Stimulated activated CD4-positive, alpha-beta T cell treated with anti-CD3 and anti-CD28 coated beads, Interleukin-4, amount 100 ng/mL, for 48 hours (primary cell): ENCODE measurements around the gene CNOT6.

ENCODE experiments used
- DNase-seq, 2 donors: peaks; one replicate each; pipeline ENCODE4 v3.0.0-alpha.2; 2020; ENCODE audit warnings: low read depth in 2 of 2

CNOT6 gene

GRCh38 chr5:180620014-180620413, 125.8 kb downstream of the CNOT6 start:
- no peak for DNase-seq

- no peak for DNase-seq
These were observed 127.1 kb downstream of the CNOT6 start for GRCh38 chr5:180621311-180621710.

- no peak for DNase-seq
These were observed 128.7 kb downstream of the CNOT6 start for GRCh38 chr5:180622910-180623309.

- DNase-seq: no peak
These were observed 129.2 kb downstream of the CNOT6 start for GRCh38 chr5:180623411-180623834.

- no peak for DNase-seq
These were observed 129.7 kb downstream of the CNOT6 start for GRCh38 chr5:180623844-180624243.

- DNase-seq: no peak
These were observed 130.4 kb downstream of the CNOT6 start for GRCh38 chr5:180624587-180624986.

GRCh38 chr5:180625125-180625790, 131.1 kb downstream of the CNOT6 start:
- DNase-seq: no peak

GRCh38 chr5:180625791-180626660, 131.8 kb downstream of the CNOT6 start:
- no peak for DNase-seq

- no peak for DNase-seq
These were observed 132.6 kb downstream of the CNOT6 start for GRCh38 chr5:180626661-180627385.

GRCh38 chr5:180627386-180628120, 133.4 kb downstream of the CNOT6 start:
- no peak for DNase-seq
